Islet of Langerhans (tissue), 1 donor: ENCODE data around the gene ZDHHC17.
A peak's percentile ranks its signal among the peaks of the same experiment; 100 is the strongest.
"Not testable (repeated sequence)": the region's sequence is repeated elsewhere in the genome, so short reads cannot be mapped to it uniquely, and the experiment has no call there.

Experiments
- FAIRE-seq: peaks from one replicate; lab custom pipeline; 2011; peaks lifted over from hg19 to GRCh38; lab: Jason Lieb, UNC

Gene ZDHHC17

DNA sequence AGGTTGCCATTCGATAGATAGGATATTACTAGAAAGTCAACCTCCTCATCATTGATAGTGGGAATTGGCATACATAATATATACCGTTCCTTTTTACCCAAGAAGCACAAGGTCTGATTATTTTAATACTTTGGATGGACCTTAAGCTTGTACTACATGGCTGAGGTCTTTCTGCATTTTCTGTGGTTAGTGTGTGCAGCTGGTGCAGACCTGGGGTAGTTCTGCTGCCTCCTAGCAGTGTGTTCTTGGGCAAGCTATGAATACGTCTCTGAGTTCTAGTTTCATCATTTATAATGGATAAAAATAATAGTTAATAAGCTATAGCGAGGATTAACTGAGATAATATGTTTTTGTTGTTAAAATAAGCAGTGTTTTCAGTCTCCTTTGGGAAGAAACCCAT is 2.2 kb downstream of the ZDHHC17 start:
- FAIRE-seq = no peak

DNA sequence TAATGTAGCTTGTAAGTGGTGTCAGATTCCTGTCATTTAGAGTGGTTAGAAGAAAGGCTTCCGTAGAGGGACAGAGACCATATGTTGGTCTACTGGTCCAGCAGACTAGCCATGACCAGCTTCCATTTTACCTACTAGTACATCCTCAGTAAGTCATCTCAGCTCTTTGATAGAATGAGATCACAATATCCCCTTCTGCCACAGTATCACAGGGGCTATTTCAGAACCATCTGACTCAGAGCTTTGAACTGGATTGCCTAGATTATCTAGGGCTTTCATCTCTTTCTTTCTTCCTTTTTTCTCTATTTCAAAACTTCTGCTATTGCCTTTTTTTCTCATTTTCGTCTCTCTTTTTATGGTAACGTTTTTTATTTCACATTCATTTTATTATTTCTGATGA is 4.7 kb downstream of the ZDHHC17 start:
- FAIRE-seq = no peak

DNA sequence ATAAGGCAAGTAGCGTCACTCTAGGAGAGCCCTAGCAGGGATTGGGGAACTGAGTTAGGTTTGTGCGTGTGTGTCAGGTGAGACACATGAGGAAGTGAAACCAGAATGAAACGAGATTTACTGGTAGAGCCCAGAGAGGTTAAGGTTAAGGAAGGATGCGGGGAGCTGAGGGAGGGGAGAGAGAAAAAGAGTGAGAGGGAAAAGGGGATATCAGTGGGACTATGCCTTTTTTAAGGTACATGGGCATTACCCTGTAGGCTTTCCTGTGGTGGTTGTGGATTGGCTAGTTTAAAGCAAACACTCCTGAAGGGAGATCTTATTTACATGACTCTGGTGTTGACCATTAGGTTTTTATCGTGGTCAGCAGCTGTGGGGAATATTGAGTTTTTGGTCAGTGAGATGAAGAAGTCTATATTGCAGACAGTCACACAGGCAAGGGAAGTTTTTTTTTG is 13.9 kb downstream of the ZDHHC17 start:
- no peak for FAIRE-seq

DNA sequence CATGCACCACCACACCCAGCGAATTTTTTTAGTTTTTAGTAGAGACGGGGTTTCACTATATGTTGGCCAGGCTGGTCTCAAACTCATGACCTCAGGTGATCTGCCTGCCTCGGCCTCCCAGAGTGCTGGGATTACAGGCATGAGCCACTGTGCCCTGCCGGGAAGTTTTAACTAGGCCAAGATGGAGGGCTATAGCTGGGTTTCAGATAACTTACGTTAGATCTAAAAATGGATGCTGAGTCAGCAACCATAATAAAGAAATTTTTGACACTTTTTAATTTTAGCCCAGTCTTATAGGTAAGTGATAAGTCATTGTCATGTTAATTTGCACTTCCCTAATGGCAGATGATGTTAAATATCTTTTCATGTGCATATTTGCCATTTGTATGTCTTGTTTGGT is 14.4 kb downstream of the ZDHHC17 start:
- FAIRE-seq = no peak

DNA sequence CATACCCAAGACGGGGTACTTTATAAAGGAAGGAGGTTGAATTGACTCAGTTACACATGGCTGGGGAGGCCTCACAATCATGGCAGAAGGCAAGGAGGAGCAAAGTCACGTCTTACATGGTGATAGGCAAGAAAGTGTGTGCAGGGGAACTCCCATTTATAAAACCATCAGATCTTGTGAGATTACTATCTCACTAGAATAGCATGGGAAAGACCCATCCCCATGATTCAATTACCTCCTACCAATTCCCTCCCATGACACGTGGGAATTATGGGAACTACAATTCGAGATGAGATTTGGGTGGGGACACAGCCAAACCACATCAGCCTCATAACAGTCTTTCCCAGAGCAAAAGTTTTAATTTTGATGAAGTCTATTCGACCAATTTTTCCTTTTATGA is 15.4 kb downstream of the ZDHHC17 start:
- not testable (repeated sequence) for FAIRE-seq

DNA sequence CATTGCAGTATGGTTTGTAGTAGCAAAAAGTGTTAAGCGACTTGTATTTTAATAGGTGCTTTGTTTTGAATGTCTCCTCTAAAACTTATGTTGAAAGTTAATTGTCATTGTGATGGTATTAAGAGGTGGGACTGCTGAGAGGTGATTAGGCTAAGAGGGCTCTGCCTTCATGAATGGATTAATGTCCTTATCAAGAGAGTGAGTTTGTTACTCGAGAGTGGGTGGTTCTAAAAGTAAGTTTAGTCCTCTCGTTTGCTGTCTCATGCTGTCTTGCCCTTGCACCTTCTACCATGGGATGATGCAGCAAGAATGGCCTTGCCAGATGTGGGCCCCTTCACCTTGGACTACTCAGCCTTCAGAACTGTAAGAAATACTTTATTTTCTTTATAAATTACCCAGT is 17.4 kb downstream of the ZDHHC17 start:
- no peak for FAIRE-seq

DNA sequence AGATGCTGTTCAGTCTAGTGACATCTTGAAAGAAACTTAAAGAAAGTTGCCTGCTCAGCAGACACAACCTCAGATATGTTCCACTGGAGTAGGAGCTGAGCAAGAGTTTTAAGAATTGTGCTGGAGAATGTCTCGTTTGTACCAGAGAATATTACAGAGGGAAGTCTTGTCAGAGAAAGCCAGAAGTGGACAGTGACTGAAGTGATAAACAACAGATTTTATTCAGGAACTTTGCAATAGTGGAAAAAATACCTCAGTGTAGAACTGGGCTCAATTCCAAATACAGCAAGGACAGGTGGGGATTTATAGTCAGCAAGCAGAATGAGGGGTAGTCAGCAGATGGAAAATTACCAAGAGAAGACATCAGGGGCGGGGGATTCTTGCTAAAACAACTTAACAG is 18.6 kb downstream of the ZDHHC17 start:
- FAIRE-seq = no peak

DNA sequence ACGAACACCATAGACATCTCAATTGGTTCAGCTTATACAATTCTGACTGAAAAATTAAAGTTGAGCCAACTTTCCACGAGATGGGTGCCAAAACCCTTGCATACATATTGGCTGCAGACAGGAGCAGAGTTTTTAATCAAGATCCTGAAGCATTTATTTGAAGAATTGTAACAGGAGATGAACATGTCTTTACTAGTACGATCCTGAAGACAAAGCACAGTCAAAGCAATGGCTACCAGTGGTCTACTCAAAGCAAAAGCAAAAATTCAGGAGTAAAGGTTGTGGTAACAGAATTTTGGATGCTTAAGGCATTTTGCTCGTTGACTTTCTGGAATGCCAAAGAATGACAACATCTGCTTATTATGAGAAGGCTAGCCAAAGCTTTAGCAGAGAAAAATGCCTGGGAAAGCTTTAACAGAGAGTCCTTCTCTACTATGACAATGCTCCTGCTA is 20.7 kb downstream of the ZDHHC17 start:
- FAIRE-seq = no peak

DNA sequence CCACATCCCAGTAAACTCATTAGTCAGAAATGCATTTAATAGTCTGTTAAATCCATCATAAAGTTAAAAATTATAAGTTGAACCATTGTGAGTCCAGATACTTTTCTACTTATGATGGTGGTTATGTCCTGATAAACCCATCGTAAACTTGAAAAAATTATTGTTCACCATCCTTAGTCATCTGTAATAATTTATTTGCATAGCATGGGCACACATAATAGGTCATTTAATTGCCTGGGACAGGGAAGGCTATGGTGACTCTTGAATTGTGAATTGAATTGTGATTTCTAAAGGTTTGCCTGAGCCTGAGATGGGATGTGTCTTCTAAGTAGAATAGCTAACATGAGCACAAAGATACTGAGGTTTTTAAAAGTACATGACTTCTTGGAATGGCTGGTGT is 21.5 kb downstream of the ZDHHC17 start:
- no peak for FAIRE-seq

DNA sequence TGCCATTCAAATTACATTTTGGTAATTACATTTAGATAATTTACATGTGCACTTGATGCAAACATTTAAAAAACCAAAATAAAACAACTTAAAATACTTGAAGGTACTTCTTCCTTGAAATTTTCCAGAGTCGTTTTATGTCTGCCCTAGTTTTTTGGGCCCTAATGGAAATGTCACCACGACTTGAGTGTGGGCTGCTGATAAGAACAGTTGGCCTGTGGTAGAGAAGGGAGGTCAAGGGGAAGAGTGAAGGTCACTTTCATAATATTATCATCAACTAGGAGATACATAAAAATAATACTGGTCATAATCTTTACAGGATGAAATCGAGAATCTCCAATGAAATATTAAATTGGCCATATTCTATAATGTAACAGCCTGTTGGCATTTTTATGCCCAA is 23.1 kb downstream of the ZDHHC17 start:
- FAIRE-seq = no peak

DNA sequence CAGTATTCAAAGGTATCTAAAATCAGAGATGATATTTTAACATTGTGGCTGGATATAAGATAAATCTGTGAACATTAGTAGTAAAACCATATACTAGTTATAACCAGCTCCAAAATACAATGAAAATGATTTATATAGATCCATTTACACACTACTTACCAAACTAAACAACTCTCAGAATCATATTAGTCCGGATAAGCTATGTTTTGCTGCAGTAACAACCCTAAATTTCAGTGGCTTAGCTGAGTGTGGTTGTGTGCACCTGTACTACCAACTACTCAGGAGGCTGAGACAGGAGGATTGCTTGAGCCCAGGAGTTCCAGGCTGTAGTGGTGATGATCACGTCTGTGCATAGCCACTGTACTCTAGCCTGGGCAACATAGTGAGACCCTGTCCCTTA is 23.8 kb downstream of the ZDHHC17 start:
- FAIRE-seq = no peak

DNA sequence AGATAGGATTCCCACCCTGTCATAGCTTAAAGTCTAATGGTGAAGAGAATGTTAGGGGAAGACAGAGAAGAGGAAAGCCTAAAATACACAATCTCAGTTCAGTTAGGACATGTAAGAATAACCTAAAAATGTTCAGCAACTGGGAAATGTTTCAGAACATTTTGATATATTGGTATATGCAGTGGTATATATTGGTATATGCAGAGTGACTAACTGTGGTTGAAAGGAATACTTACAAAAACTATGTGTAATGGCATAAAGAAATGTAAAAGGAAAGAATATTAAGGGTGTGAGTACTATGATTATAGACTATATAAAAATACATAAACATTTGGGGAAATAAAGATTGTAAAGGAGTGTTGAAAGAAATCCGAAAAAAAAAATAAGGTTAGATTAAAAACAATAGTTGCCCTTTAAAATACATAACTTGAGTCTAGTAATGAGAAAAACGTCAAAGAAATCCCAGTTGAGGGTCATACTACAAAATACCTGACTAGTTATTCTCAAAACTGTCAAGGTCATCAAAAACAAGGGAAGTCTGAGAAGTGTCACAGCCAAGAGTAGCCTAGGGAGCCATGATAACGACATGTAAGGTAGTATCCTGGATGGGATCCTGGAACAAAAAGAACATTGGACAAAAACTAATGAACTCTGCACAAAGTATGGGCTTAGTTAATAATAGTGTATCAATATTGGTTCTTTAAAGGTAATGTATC is 25.6 kb downstream of the ZDHHC17 start:
- peak; percentile 17 for FAIRE-seq

DNA sequence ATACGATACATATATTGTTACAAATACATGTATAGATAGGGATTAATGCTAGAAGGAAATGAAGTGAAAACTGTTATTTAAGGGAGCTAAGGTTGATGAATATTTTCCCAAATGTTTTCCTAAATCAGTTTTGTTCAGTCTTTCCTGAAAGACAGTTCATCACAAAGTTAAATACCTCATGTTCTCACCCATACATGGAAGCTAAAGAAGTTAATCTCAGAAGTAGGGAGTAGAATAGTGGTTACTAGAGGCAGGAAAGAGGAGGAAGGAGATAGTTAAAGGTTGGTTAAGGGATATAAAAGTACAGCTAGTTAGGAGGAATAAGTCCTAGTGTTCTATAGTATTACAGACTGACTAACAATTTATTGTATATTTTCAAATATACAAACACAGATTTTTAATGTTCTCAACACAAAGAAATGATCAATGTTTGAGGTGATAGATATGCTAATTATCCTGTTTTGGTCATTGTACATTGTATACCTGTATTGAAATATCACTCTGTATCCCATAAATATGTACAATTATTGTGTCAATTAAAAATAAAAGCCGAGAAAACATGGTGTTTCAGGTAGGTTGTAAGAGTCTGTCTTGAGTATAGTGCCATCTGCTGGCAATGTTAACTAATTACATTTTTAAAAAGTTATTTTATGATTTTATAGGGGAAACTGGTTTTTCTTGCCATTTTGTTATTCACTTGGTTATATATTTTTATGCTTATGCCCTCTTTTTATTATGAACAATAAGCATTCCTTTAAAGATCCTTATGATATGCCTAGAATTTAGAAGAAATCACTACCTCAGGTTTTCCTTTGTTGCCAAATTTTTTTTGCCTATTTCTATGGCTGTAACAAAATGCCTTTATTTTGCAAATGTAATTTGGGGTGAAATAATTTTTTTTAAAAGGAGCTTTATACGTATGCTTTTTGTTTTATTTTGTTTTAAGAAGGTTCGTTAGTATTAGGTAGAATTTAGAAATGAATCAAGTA is 26.9 kb downstream of the ZDHHC17 start:
- peak; percentile 100 for FAIRE-seq

DNA sequence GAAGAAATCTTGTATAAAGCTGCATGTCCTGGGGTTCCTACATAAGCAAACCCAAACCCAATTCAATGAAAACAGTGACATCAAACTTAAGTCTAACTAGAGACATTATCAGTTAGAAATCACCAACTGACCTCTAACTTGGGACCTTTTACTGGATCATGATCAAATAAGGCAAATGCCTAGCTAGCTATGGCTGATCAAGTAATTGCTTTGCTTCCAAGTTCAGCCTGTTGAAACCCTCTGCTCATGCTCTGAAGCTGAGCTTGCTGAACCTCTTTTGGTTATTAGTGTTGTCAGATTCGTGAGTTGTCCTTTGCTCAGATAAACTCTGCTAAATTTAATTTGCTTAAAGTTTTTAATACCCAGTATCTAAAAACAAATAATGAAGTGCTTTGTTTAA is 28.9 kb downstream of the ZDHHC17 start:
- peak; percentile 33 for FAIRE-seq

DNA sequence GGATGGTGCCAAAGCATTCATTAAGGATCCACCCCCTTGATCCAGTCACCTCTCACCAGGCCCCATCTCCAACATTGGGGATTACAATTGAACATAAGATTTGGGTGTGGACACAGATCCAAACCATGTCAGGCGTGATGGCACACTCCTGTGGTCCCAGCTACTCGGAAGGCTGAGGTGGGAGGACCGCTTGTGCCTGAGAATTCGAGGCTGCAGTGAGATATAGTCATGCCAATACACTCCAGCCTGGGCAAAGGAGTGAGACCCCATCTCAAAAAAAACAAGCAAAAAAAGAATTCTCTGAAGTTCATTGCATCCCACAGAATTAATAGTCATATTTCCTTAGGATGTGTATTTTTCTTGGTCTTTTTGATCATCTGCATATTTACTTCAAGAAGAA is 34.9 kb downstream of the ZDHHC17 start:
- no peak for FAIRE-seq

DNA sequence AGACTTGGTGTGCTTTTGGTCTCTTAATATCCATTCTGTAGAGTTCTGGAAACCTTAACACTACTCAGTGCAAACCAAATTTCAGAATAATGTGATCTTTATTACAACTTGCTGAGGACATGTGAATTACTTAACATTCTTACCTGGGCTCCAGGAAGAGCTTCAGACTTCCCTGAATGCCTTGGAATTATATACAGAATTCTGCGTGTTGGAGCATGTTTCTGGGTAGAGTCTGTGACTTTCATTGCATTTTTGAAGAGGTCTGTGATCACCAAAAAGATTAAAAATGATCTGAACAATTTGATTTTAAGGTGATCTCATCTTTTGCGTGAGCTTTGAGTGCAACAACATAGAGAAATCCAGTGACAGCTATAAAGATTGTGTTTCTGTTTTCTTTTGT is 35.4 kb downstream of the ZDHHC17 start:
- FAIRE-seq = no peak

DNA sequence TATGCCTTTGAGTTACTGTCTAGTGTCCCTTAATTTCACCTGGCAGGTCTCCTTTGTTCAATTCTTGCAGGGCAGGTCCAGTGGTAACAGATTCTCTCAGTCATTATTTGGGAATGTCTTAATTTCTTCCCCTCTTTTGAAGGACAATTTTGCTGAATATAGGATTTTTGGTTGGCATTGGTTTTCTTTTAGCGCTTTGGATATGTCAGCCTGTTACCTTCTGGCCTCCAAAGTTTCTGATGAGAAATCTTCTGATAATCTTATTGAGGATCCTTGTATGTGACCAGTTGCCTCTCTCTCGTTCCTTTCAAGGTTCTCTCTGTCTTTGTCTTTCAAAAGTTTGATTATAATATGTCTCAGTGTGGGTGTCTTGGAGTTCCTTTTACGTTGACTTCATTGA is 38.1 kb downstream of the ZDHHC17 start:
- no peak for FAIRE-seq

DNA sequence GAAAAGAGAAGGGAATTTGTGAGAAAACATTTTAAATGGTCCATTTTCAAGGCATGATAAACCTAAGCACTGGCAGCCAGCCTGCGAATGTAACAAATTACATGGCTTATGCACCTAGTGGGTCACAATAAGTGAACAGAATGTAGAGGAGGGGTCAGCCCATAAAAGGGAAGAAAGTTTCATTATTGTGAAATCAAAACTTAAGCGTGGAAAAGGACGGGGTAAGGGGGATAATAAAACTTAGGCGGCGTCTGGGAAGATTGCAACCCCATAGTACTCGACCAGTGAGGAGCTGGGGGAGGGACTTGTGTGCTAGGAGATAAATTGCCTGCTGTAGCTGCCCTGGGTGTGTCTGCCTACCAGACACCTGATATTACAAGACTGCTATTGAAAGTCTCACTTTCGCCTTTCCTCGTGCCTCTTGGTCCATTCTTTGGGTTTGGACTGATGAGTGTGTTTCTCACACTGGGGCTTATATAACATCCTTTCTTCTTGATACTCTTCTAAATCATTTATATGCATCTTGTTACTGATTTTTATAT is 40.6 kb downstream of the ZDHHC17 start:
- no peak for FAIRE-seq

DNA sequence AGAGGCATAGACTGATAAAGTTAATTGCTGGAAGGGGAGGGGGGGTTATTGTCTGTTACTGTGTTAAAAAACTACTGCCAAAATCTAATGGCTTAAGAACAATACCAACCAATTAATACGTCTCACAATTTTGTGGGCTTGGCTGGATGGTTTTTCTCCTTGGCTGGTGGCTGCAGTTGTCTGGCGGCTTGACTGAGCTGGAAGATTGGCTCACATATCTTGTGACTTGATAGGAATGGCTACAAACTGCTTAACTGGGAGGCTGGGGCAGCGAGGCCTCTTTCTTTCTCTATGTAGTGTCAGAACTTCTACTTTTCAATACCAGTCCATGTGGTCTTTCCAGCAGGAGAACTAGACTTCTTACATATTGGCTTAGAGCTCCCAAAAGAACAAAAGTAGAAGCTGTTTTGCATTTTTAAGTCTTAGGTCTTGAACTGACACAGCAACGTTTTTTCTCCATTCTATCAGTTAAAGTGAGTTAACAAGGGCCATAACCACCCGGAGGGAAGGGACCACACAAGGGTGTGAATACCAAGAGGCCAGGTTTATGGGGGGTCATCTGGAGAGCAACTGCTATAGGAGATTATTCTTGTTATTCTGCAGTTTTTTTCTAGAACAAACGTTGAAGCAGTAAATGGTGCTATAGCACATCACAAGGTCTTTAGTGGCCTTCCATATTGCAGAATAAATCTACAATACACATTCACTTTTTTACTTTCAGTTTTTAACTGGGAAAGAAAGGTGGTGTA is 46.9 kb downstream of the ZDHHC17 start:
- FAIRE-seq = no peak

DNA sequence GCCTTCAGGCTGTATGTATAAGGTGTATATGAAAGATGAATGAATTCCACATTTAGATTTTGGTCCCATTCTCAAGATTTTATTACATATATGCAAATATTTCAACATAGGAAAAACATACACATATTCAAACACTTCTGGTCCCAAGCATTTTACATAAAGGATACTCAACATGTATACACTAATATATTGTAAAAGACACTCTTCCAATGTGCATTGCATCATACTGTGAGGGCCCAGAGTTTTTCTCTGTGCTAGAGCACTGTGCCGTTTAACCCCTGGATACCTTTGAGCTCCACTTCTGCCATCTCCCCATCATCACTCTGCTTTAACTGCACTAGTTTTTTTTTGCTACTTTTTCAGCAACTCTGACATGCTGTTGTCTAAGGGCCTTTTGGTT is 48.1 kb downstream of the ZDHHC17 start:
- no peak for FAIRE-seq

DNA sequence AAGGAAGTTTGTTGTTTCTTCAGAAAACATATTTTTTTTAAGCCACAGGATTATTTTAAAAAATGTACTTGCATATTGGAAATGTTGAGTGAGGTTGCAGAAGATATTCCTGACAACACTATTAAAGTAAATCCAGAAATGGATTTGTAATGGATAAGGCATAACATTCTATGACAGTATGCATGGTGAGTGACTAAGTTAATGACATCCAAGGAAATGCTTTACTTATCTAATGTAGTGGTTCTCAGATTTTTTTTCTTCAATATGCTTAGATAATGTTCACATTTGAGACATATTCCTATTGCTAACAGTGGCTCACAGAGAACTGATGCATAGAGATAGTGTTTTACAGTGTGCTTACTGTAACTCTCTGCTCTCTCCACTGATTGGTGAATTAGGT is 49.4 kb downstream of the ZDHHC17 start:
- no peak for FAIRE-seq

DNA sequence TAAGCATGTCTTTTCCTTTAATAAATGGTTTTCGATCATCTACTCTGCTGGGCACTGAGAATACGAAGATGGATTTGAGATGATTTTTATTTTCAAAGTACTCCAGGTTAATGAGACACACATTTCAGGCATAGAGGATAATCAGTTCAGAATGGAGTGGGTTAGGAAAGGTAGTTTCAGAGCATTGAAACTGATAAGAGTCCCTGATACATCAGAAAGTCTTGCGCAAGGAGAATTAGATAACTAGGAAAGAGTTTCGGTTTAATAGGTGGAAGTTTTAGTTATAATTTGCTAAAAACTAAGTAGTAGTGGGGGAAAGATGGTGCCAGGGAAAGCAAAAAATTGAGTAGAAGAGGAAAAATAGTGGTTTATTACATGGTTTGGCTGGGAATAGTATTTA is 50.1 kb downstream of the ZDHHC17 start:
- FAIRE-seq = no peak
